ENCODE measurements around the gene FZD4.
"Not testable (repeated sequence)": the region's sequence is repeated elsewhere in the genome, so short reads cannot be mapped to it uniquely, and the experiment has no call there.

Gene FZD4

GRCh38 chr11:86955361-86956120 is at the start of gene FZD4:
Gene FZD4 (minus strand): TSS chr11:86955395. CDS start chr11:86955085, 310 bp downstream.
- DNase-seq (ENCODE audit: low read depth in 2 of 2): no peak

DNA sequence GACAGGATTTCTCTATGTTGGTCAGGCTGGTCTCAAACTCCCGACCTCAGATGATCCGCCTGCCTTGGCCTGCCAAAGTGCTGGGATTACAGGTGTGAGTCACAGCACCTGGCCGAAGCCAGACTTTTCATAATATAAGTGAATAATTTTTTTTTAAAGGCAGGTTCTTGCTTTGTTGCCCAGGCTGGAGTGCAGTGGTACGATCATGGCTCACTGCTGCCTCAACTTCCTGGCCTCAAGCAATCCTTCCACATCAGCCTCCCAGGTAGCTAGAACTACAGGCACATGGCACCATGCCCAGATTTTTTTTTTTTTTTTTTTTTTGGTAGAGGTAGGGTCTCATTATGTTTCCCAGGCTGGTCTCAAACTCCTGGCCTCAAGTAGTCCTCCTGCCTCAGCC is 49.1 kb upstream of the FZD4 start:
- DNase-seq (ENCODE audit: low read depth in 2 of 2): not testable (repeated sequence)

GRCh38 chr11:87002918-87003317 is 47.7 kb upstream of the FZD4 start:
- DNase-seq (ENCODE audit: low read depth in 2 of 2): no peak

GRCh38 chr11:86999859-87000753 is 44.9 kb upstream of the FZD4 start:
- DNase-seq (ENCODE audit: low read depth in 2 of 2): no peak

- DNase-seq (ENCODE audit: low read depth in 2 of 2): no peak
These were observed 44.2 kb upstream of the FZD4 start for GRCh38 chr11:86999388-86999787.

- no peak for DNase-seq (ENCODE audit: low read depth in 2 of 2)
These were observed 41.9 kb upstream of the FZD4 start for GRCh38 chr11:86996953-86997570.

- no peak for DNase-seq (ENCODE audit: low read depth in 2 of 2)
These were observed 37.8 kb upstream of the FZD4 start for GRCh38 chr11:86993031-86993430.

- not testable (repeated sequence) for DNase-seq (ENCODE audit: low read depth in 2 of 2)
These were observed 37.1 kb upstream of the FZD4 start for GRCh38 chr11:86992340-86992739.

- DNase-seq (ENCODE audit: low read depth in 2 of 2): no peak
These were observed 36.1 kb upstream of the FZD4 start for GRCh38 chr11:86991341-86991740.

- no peak for DNase-seq (ENCODE audit: low read depth in 2 of 2)
These were observed 35.3 kb upstream of the FZD4 start for GRCh38 chr11:86990515-86990914.

GRCh38 chr11:86990031-86990430 is 34.8 kb upstream of the FZD4 start:
- no peak for DNase-seq (ENCODE audit: low read depth in 2 of 2)

GRCh38 chr11:86988351-86988881 is 33.2 kb upstream of the FZD4 start:
- no peak for DNase-seq (ENCODE audit: low read depth in 2 of 2)

- no peak for DNase-seq (ENCODE audit: low read depth in 2 of 2)
These were observed 32.5 kb upstream of the FZD4 start for GRCh38 chr11:86987679-86988078.

GRCh38 chr11:86984701-86985100 is 29.5 kb upstream of the FZD4 start:
- DNase-seq (ENCODE audit: low read depth in 2 of 2): no peak

- DNase-seq (ENCODE audit: low read depth in 2 of 2): no peak
These were observed 27.9 kb upstream of the FZD4 start for GRCh38 chr11:86983021-86983488.

- DNase-seq (ENCODE audit: low read depth in 2 of 2): no peak
These were observed 26.8 kb upstream of the FZD4 start for GRCh38 chr11:86981777-86982540.

- DNase-seq (ENCODE audit: low read depth in 2 of 2): no peak
These were observed 25.0 kb upstream of the FZD4 start for GRCh38 chr11:86980086-86980796.

GRCh38 chr11:86978756-86979608 is 23.8 kb upstream of the FZD4 start:
- no peak for DNase-seq (ENCODE audit: low read depth in 2 of 2)

GRCh38 chr11:86978247-86978646 is 23.1 kb upstream of the FZD4 start:
- no peak for DNase-seq (ENCODE audit: low read depth in 2 of 2)

All from stimulated activated CD8-positive, alpha-beta memory T cell treated with anti-CD3 and anti-CD28 coated beads, Interleukin-2, amount 100 ng/mL, for 1 hour (primary cell).